ENCODE measurements around the gene DNAI4. TPM values are rescaled to one million over a fixed set of nuclear protein-coding genes. Genes with fewer than 3 reads are reported as not detected.
"Not testable (repeated sequence)": the region's sequence is repeated elsewhere in the genome, so short reads cannot be mapped to it uniquely, and the experiment has no call there.

The DNAI4 gene
- total RNA-seq, 2 experiments from 2014 or later: 5.0 to 8.8 TPM

- no peak overlapping the region for H3K4me3 Mint-ChIP-seq
- Histone ChIP-seq H3K36me3 (ENCODE audit: insufficient read depth, low read length) (no peaks in the 10 kb centered on the region), H3K9me3 (ENCODE audit: control insufficient read depth in 1 of 2, insufficient read depth in 1 of 2, low read length in 2 of 2) (no peaks in the 10 kb centered on the region), H3K27ac (ENCODE audit: low read depth in 1 of 2, low read length in 2 of 2) (no peak overlapping the region), H3K4me3 (ENCODE audit: low read length) (no peak overlapping the region), H3K27me3 (ENCODE audit: control insufficient read depth in 1 of 2, insufficient read depth in 2 of 2, low read length in 2 of 2) (no peaks in the 10 kb centered on the region), H3K4me1 (ENCODE audit: insufficient read depth, low read length) (no peaks in the 10 kb centered on the region)
- CTCF ChIA-PET: no interaction called here
- H3K36me3 Mint-ChIP-seq (ENCODE audit: low read depth): no peaks in the 10 kb centered on the region
- no peaks in the 10 kb centered on the region for H3K27me3 Mint-ChIP-seq
- no peak for TF ChIP-seq CTCF (IDR thresholded peaks at IDR 0.05)
- ATAC-seq (ENCODE audit: poor library complexity) (no peak), DNase-seq (no peak)
- no peaks in the 10 kb centered on the region for H3K9me3 Mint-ChIP-seq
- POLR2A ChIA-PET: no interaction called here
- intact Hi-C loops (cut with DNase I, micrococcal nuclease): no loop called here
- H3K4me1 Mint-ChIP-seq (ENCODE audit: low read depth): peaks cover 14% of the 10 kb centered on the region
- H3K27ac Mint-ChIP-seq: no peak overlapping the region
These were observed 132.7 kb downstream of the DNAI4 start for GRCh38 chr1:66791621-66792610.

GRCh38 chr1:66788231-66788939 lies 136.3 kb downstream of the DNAI4 start:
- no peak overlapping the region for H3K4me3 ChIP-seq (ENCODE audit: low read length)
- H3K9me3 ChIP-seq (ENCODE audit: control insufficient read depth in 1 of 2, insufficient read depth in 1 of 2, low read length in 2 of 2): no peaks in the 10 kb centered on the region
- ATAC-seq (ENCODE audit: poor library complexity): peak; percentile 87
- H3K36me3 ChIP-seq (ENCODE audit: insufficient read depth, low read length): no peaks in the 10 kb centered on the region
- H3K27ac ChIP-seq (ENCODE audit: low read depth in 1 of 2, low read length in 2 of 2): no peak overlapping the region
- CTCF ChIA-PET: no interaction called here
- no peaks in the 10 kb centered on the region for H3K4me1 ChIP-seq (ENCODE audit: insufficient read depth, low read length)
- POLR2A ChIA-PET: interaction anchor here (0.7 kb wide), 1 partner anchor 19 kb away, joined by 3 read pairs; no protein-coding TSS in a partner anchor
- peak overlapping the region; percentile 52 for H3K4me3 Mint-ChIP-seq
- peak in 8 of 14 experiments; percentile 3 to 70 (median 24) for DNase-seq
- no peak overlapping the region for H3K27ac Mint-ChIP-seq
- no peaks in the 10 kb centered on the region for H3K9me3 Mint-ChIP-seq
- no peaks in the 10 kb centered on the region for H3K27me3 ChIP-seq (ENCODE audit: control insufficient read depth in 1 of 2, insufficient read depth in 2 of 2, low read length in 2 of 2)
- TF ChIP-seq CTCF (IDR thresholded peaks at IDR 0.05): no peak
- no peaks in the 10 kb centered on the region for H3K36me3 Mint-ChIP-seq (ENCODE audit: low read depth)
- no peaks in the 10 kb centered on the region for H3K27me3 Mint-ChIP-seq
- intact Hi-C loops (cut with DNase I, micrococcal nuclease): no loop called here
- H3K4me1 Mint-ChIP-seq (ENCODE audit: low read depth): peaks cover 22% of the 10 kb centered on the region

GRCh38 chr1:66787641-66788040 lies 137.0 kb downstream of the DNAI4 start:
- H3K27ac Mint-ChIP-seq: no peak overlapping the region
- intact Hi-C loops (cut with DNase I, micrococcal nuclease): no loop called here
- H3K4me3 ChIP-seq (ENCODE audit: low read length): no peak overlapping the region
- ChIA-PET CTCF (no interaction called here), POLR2A (no interaction called here)
- H3K9me3 Mint-ChIP-seq: no peaks in the 10 kb centered on the region
- H3K9me3 ChIP-seq (ENCODE audit: control insufficient read depth in 1 of 2, insufficient read depth in 1 of 2, low read length in 2 of 2): no peaks in the 10 kb centered on the region
- no peaks in the 10 kb centered on the region for H3K27me3 ChIP-seq (ENCODE audit: control insufficient read depth in 1 of 2, insufficient read depth in 2 of 2, low read length in 2 of 2)
- H3K36me3 ChIP-seq (ENCODE audit: insufficient read depth, low read length): no peaks in the 10 kb centered on the region
- no peak overlapping the region for H3K27ac ChIP-seq (ENCODE audit: low read depth in 1 of 2, low read length in 2 of 2)
- ATAC-seq (ENCODE audit: poor library complexity): no peak
- DNase-seq: no peak
- H3K36me3 Mint-ChIP-seq (ENCODE audit: low read depth): no peaks in the 10 kb centered on the region
- TF ChIP-seq CTCF (IDR thresholded peaks at IDR 0.05): no peak
- no peaks in the 10 kb centered on the region for H3K4me1 ChIP-seq (ENCODE audit: insufficient read depth, low read length)
- H3K4me3 Mint-ChIP-seq: no peak overlapping the region
- H3K4me1 Mint-ChIP-seq (ENCODE audit: low read depth): peaks cover 22% of the 10 kb centered on the region
- H3K27me3 Mint-ChIP-seq: no peaks in the 10 kb centered on the region

- H3K9me3 ChIP-seq (ENCODE audit: control insufficient read depth in 1 of 2, insufficient read depth in 1 of 2, low read length in 2 of 2); H3K36me3 ChIP-seq (ENCODE audit: insufficient read depth, low read length); H3K27ac Mint-ChIP-seq; H3K9me3 Mint-ChIP-seq; H3K36me3 Mint-ChIP-seq (ENCODE audit: low read depth); DNase-seq; H3K4me1 ChIP-seq (ENCODE audit: insufficient read depth, low read length); H3K4me3 Mint-ChIP-seq; intact Hi-C loops (cut with DNase I, micrococcal nuclease); ATAC-seq (ENCODE audit: poor library complexity); H3K27me3 ChIP-seq (ENCODE audit: control insufficient read depth in 1 of 2, insufficient read depth in 2 of 2, low read length in 2 of 2); H3K4me3 ChIP-seq (ENCODE audit: low read length); H3K27me3 Mint-ChIP-seq; H3K27ac ChIP-seq (ENCODE audit: low read depth in 1 of 2, low read length in 2 of 2); POLR2A ChIA-PET: not testable (repeated sequence)
- H3K4me1 Mint-ChIP-seq (ENCODE audit: low read depth): peaks cover 22% of the 10 kb centered on the region
- CTCF ChIA-PET: interaction anchor here (1.4 kb wide), 1 partner anchor 11 kb away, joined by 3 read pairs; no protein-coding TSS in a partner anchor
These were observed 138.9 kb downstream of the DNAI4 start for GRCh38 chr1:66785800-66786199.

Data from CD4-positive, alpha-beta T cell (primary cell).